ENCODE data around the gene CAMK2A. TPM values are rescaled to one million over a fixed set of nuclear protein-coding genes. Genes with fewer than 3 reads are reported as not detected.
A peak's percentile ranks its signal among the peaks of the same experiment; 100 is the strongest.

The CAMK2A gene
- total RNA-seq = not detected in 2 replicates
- long read RNA-seq = 0 reads

DNA sequence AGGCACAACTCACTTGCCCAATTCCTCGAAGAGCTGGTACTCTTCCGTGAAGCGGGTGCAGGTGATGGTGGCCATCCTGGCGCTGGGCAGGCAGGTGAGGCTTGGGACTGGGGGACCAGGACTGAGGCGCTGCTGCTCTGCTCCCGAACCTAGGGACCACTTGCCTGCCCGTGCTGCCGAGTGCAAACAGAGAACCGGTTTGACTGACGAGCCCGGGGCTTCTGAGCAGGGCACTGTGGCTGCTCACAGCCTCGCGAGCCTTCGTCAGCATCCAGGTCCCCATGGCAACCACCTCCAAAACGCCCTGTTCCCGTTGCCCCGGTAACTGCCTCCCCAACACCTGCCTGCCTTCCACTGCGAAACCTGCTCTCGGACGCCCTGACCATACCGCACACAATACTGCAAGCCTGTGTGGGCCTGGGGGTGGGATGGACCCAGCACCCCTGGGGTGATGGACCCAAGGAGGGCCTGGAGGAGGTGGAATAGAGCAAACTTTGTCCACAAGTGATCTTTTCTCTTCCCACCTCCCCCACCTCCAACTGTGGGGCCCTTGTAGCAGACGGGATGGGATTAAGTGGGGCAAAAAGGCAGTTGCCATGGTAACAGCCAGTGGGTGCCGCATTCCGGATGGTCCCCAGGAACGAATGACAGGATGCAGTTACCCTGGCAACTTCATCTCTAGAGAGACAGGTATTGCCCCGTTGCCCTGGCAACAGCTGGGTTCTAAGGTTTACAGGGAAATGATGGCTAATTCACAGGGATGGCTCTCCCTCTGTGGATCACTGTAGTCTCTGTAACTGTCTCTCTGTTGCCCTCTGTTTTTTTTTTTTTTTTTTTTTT lies at the start of gene CAMK2A:
TSS of gene CAMK2A (minus strand) at position 223 of the 840 bp plus-strand sequence. CDS start at position 75, 148 bp downstream.
- TF ChIP-seq, protein P1, sequence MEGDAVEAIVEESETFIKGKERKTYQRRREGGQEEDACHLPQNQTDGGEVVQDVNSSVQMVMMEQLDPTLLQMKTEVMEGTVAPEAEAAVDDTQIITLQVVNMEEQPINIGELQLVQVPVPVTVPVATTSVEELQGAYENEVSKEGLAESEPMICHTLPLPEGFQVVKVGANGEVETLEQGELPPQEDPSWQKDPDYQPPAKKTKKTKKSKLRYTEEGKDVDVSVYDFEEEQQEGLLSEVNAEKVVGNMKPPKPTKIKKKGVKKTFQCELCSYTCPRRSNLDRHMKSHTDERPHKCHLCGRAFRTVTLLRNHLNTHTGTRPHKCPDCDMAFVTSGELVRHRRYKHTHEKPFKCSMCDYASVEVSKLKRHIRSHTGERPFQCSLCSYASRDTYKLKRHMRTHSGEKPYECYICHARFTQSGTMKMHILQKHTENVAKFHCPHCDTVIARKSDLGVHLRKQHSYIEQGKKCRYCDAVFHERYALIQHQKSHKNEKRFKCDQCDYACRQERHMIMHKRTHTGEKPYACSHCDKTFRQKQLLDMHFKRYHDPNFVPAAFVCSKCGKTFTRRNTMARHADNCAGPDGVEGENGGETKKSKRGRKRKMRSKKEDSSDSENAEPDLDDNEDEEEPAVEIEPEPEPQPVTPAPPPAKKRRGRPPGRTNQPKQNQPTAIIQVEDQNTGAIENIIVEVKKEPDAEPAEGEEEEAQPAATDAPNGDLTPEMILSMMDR (IDR thresholded peaks at IDR 0.05; ENCODE audit: unreplicated experiment) = no peak
- H3K27ac Mint-ChIP-seq = no peak within 1 kb of the TSS
- H3K4me3 Mint-ChIP-seq (ENCODE audit: low read depth) = no peak within 1 kb of the TSS

DNA sequence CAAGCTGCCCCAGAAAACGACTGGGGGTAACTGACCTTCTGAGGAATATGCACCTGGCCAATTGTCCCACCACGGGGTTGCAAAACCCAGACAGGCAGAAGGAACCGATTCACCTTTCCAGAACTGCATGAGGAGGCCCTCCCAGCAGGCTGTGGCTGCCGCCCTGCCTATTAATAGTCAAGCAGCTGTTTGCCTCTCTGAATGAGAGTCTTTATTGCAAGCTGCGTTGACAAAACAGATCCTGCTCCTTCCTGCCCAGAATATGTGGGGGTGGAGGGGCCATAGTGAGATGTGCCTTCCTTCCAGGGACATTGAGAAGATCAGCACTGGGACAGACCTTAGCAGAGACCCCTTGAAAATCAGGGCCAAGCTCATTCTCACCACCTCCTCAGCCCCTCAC lies 49.6 kb upstream of the CAMK2A start:
- H3K27ac Mint-ChIP-seq = no peak overlapping the region
- no peaks in the 10 kb centered on the region for H3K9me3 Mint-ChIP-seq (ENCODE audit: low read depth)
- no peak overlapping the region for H3K4me3 Mint-ChIP-seq (ENCODE audit: low read depth)
- DNase-seq (ENCODE audit: low spot score, unreplicated experiment) = no peak
- H3K4me1 Mint-ChIP-seq (ENCODE audit: low read depth) = peaks cover 2% of the 10 kb centered on the region
- no peaks in the 10 kb centered on the region for H3K27me3 Mint-ChIP-seq
- TF ChIP-seq, protein P1 (IDR thresholded peaks at IDR 0.05; ENCODE audit: unreplicated experiment) = no peak
- H3K36me3 Mint-ChIP-seq (ENCODE audit: insufficient read depth) = no peaks in the 10 kb centered on the region

More for the DNA sequence above, at the start of gene CAMK2A:
- Mint-ChIP-seq H3K27me3 (peaks cover 52% of the 10 kb centered on the region), H3K9me3 (ENCODE audit: low read depth) (no peaks in the 10 kb centered on the region), H3K36me3 (ENCODE audit: insufficient read depth) (no peaks in the 10 kb centered on the region), H3K4me1 (ENCODE audit: low read depth) (no peaks in the 10 kb centered on the region)
- DNase-seq (ENCODE audit: low spot score, unreplicated experiment) = no peak

DNA sequence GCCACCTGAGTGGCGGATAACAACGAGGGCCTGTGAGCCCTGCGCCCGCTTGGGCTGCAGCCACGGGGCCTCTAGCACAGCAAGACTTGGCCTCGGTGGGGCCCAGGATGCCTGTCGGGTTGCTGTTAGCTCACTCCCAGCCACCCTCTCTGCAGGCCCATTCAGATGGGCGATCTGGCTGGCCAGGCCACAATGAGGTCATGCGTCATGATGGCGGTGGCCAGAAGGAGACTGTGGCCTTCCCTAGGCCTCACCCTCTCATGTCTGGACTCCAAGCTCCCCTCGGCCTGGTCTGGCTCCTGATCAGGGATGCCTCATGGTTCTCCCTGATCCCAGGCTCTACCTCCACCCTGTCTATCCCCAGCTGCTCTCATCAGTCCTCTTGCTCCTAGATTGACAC lies 49.0 kb upstream of the CAMK2A start:
- no peaks in the 10 kb centered on the region for H3K27me3 Mint-ChIP-seq
- TF ChIP-seq, protein P1 (IDR thresholded peaks at IDR 0.05; ENCODE audit: unreplicated experiment) = no peak
- DNase-seq (ENCODE audit: low spot score, unreplicated experiment) = no peak
- no peaks in the 10 kb centered on the region for H3K36me3 Mint-ChIP-seq (ENCODE audit: insufficient read depth)
- H3K9me3 Mint-ChIP-seq (ENCODE audit: low read depth) = no peaks in the 10 kb centered on the region
- H3K4me1 Mint-ChIP-seq (ENCODE audit: low read depth) = no peaks in the 10 kb centered on the region
- no peak overlapping the region for H3K4me3 Mint-ChIP-seq (ENCODE audit: low read depth)
- H3K27ac Mint-ChIP-seq = peak overlapping the region; percentile 59

DNA sequence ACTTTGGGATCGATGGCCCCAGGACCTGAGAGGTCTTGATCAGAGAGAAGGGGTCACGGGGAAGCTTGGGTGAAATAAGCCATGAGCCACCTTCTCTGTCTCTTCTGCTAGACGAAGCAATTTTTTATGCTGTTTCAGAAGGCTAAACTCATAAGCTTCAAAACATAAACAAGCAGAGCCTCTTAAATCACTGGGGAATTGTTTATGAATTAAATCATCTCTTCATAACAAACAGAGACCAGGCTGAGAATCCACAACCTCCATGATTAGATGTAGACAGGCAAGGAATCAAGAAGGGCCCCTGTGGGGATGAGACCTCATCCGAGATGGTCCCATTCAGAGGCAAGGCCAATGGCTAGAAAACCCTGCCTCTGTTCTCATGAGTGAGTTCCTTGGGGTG lies 46.2 kb upstream of the CAMK2A start:
- Mint-ChIP-seq H3K9me3 (ENCODE audit: low read depth) (no peaks in the 10 kb centered on the region), H3K4me3 (ENCODE audit: low read depth) (no peak overlapping the region), H3K27me3 (no peaks in the 10 kb centered on the region), H3K27ac (no peak overlapping the region), H3K36me3 (ENCODE audit: insufficient read depth) (no peaks in the 10 kb centered on the region), H3K4me1 (ENCODE audit: low read depth) (no peaks in the 10 kb centered on the region)
- TF ChIP-seq, protein P1 (IDR thresholded peaks at IDR 0.05; ENCODE audit: unreplicated experiment) = no peak
- DNase-seq (ENCODE audit: low spot score, unreplicated experiment) = no peak

DNA sequence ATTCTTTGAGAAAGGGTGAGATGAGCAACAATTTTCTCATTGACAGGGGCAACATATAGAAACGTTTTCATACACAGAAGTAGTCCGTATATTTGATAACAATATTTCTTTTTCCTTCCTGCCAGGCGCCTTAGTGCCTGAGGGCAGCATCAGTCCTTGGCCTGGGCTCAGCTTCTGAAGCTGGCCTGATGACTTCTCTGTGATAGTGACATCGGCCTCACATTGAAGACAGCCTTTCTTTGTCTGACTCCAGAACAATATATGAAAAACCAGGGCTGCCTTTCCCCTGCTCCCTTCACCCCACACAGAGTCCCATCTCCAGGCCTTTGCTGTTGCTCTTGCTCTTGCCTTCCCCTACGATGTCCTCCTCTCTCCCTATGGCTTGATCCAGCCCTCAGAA lies 43.8 kb upstream of the CAMK2A start:
- H3K4me3 Mint-ChIP-seq (ENCODE audit: low read depth) = no peak overlapping the region
- H3K27me3 Mint-ChIP-seq = peaks cover 5% of the 10 kb centered on the region
- no peaks in the 10 kb centered on the region for H3K36me3 Mint-ChIP-seq (ENCODE audit: insufficient read depth)
- no peak overlapping the region for H3K27ac Mint-ChIP-seq
- DNase-seq (ENCODE audit: low spot score, unreplicated experiment) = no peak
- no peaks in the 10 kb centered on the region for H3K9me3 Mint-ChIP-seq (ENCODE audit: low read depth)
- H3K4me1 Mint-ChIP-seq (ENCODE audit: low read depth) = peaks cover 8% of the 10 kb centered on the region
- TF ChIP-seq, protein P1 (IDR thresholded peaks at IDR 0.05; ENCODE audit: unreplicated experiment) = no peak

All from progenitor cell of endocrine pancreas (in vitro differentiated cells).